B cell (primary cell): ENCODE data around the gene CISH.

Source experiments
- EZH2 ChIP-seq: IDR thresholded peaks from 2 replicates; pipeline ENCODE4 v1.6.1; 2012; ENCODE audit warnings: borderline replicate concordance, low read depth, mild to moderate bottlenecking, moderate library complexity, low read length; ENCODE audit not compliant: insufficient read depth, poor library complexity, severe bottlenecking
- TF ChIP-seq, protein P1 (sequence below): fragments of 200-600 bp; IDR thresholded peaks from one replicate; pipeline ENCODE4 v1.8.0; 2022; ENCODE audit warnings: antibody characterized with exemption, mild to moderate bottlenecking

DNA sequence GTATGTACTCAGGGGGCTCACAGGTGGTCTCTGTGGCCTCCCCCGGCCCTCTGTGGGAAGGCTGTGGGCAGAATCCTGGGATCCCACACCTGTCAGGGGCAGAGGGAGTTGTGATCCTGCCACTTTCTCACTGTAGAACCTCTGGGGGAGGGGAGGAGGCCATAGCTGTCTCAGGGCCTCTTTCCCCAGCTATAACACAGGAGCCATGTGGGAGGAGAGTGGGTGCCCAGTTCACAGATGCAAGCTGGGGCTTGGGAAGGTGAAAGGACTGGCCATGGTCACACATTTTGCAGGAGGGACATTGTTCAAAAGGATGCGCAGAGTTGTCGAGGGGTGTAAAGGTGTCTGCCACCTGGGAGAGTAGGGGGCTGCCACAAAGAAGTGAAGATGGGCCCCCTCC, 17.0 kb upstream of the CISH start:
- TF ChIP-seq, protein P1, sequence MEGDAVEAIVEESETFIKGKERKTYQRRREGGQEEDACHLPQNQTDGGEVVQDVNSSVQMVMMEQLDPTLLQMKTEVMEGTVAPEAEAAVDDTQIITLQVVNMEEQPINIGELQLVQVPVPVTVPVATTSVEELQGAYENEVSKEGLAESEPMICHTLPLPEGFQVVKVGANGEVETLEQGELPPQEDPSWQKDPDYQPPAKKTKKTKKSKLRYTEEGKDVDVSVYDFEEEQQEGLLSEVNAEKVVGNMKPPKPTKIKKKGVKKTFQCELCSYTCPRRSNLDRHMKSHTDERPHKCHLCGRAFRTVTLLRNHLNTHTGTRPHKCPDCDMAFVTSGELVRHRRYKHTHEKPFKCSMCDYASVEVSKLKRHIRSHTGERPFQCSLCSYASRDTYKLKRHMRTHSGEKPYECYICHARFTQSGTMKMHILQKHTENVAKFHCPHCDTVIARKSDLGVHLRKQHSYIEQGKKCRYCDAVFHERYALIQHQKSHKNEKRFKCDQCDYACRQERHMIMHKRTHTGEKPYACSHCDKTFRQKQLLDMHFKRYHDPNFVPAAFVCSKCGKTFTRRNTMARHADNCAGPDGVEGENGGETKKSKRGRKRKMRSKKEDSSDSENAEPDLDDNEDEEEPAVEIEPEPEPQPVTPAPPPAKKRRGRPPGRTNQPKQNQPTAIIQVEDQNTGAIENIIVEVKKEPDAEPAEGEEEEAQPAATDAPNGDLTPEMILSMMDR: no peak
- TF ChIP-seq EZH2: no peak
